OCI-LY7 (cell line): ENCODE results near the gene TES.

ENCODE experiments used
- CTCF ChIP-seq: fragments of 200-600 bp; sonication (generic); conservative IDR thresholded peaks from 2 replicates; pipeline ENCODE4 v1.5.1; 2014; ENCODE audit warnings: mild to moderate bottlenecking, antibody characterized with exemption, low read length, moderate library complexity, mixed read lengths
- EZH2phosphoT487 ChIP-seq: fragments of 200-600 bp; sonication (generic); IDR thresholded peaks from 2 replicates; pipeline ENCODE4 v1.6.1; 2018; ENCODE audit warnings: low read depth, borderline replicate concordance, mild to moderate bottlenecking, mixed run types, antibody characterized with exemption, low read length, moderate library complexity, mixed read lengths

- TF ChIP-seq EZH2phosphoT487 (no peak), CTCF (no peak)
These were observed 723 bp upstream of the TES start for GRCh38 chr7:116209561-116210070.
